ENCODE results near the gene FAM118A.

- no peak for TF ChIP-seq GATA2 (IDR thresholded peaks at IDR 0.05; ENCODE audit: low read depth, low read length)
- TF ChIP-seq GATA3 (IDR thresholded peaks at IDR 0.05; ENCODE audit: low read depth, low read length) = no peak
Measured at GRCh38 chr22:45281010-45281409, 28.7 kb upstream of the FAM118A start.

All from SH-SY5Y (cell line).